NCI-H146 treated with DMSO at 0.1 percent for 48 hours (cell line): ENCODE data around the gene INTS13.
"Not testable (repeated sequence)": the region's sequence is repeated elsewhere in the genome, so short reads cannot be mapped to it uniquely, and the experiment has no call there.

Experiments
- DNase-seq: peaks from one replicate; lab custom pipeline; 2025; ENCODE audit not compliant: unreplicated experiment; lab: John Stamatoyannopoulos, UW

The INTS13 gene

GRCh38 chr12:26936559-26937442 lies 980 bp downstream of the INTS13 start:
- DNase-seq, result no peak

GRCh38 chr12:26935636-26936378 lies 2.0 kb downstream of the INTS13 start:
- no peak for DNase-seq

DNA sequence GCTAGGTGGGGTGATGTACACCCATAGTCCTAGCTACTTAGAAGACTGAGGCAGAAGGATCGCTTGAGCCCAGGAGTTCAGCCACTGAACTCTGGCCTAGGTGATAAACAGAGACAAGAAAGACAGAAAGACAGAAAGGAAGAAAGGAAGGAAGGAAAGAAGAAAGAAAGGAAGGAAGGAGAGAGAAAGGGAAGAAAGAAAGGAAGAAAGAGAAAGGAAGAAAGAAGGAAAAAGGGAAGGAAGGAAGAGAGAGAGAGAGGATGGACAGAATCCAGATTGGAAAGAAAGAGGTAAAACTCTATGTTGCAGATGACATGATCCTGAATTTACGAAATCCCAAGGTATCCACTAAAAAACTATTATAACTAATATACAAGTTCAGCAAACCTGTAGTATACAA lies 8.2 kb downstream of the INTS13 start:
- no peak for DNase-seq

- DNase-seq, result no peak
Measured at GRCh38 chr12:26928661-26929060, 9.1 kb downstream of the INTS13 start.

DNA sequence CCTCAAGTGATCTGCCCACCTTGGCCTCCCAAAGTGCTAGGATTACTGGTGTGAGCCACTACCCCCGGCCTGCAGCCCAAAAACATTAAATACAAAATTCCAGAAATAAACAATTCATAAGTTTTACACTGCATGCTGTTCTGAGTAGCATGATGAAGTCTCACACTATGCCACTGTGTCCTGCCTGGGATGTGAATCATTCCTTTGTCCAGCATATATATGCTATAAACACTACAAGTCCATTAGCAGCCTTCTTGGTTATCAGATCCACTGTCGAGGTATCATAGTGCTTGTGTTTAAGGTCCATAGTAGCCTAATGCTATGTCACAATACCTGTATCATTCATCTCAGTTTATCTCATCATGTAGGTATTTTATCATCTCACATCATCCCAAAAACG lies 15.9 kb downstream of the INTS13 start:
- no peak for DNase-seq

GRCh38 chr12:26919216-26919555 lies 18.6 kb downstream of the INTS13 start:
- DNase-seq, result no peak

- no peak for DNase-seq
Measured at GRCh38 chr12:26918321-26919215, 19.2 kb downstream of the INTS13 start.

DNA sequence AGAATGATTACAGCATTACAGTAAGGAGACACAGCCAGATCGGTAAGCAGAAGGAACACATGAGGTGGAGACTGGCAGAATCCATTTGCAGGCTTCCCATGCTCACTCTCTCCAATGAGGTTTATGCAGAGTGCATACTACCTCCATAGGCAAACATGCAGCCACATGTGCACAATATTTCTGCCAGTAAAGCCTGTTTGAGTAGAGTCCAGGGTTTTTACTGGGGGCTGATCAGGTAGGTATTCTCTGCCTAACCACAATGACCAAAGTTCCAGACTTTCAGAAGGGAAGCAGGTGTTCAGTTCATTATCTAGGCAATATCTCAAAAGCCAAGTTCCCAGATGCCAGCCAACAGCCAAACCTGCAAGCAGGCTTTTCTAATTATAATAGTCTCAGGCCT lies 31.1 kb downstream of the INTS13 start:
- DNase-seq, result no peak

DNA sequence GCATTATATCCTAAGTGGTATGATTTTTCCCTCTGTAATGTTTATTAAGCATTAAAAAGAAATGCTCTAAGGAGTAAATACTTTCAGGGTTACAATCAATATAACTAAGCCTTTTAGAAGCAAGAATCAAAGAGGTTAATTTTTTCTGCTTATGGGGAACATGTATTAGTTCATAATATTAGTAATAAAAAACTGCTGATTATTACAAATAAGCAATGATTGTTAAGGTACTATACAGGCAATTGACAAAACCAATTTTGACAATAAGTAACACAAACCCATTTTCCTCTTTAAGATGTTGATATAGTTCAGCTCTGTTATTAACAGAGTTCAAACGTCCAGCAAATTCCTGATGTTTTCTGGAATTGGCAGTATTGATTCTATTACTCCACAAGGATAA lies 31.8 kb downstream of the INTS13 start:
- DNase-seq, result no peak

DNA sequence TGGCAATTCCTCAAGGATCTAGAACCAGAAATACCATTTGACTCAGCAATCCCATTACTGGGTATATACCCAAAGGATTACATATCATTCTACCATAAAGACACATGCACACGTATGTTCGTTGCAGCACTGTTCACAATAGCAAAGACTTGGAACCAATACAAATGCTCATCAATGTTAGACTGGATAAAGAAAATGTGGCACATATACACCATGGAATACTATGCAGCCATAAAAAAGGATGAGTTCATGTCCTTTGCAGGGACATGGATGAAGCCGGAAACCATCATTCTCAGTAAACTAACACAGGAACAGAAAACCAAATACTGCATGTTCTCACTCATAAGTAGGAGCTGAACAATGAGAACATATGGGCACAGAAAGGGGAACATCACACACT lies 34.4 kb downstream of the INTS13 start:
- not testable (repeated sequence) for DNase-seq

DNA sequence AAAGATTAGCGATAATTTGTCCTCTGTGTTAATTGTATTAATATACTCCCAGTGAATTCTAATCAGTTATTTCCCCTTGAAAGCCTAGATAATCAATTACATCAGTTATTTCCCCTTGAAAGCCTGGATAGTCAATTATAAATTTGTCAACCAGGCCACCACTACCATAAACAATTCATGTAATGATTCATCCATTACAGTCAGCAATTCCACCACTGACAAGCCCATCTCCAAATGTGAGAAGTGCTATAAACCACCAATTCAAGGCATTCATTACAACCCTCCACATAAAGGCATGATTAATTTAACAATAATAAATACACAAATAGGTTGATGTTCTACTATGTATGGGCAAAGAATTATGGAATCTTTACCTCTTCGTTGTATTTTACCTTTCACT lies 40.9 kb downstream of the INTS13 start:
- DNase-seq, result no peak

- no peak for DNase-seq
Measured at GRCh38 chr12:26895672-26896071, 42.1 kb downstream of the INTS13 start.

GRCh38 chr12:26891704-26892103 lies 46.1 kb downstream of the INTS13 start:
- no peak for DNase-seq

- DNase-seq, result no peak
Measured at GRCh38 chr12:26890784-26891183, 47.0 kb downstream of the INTS13 start.

DNA sequence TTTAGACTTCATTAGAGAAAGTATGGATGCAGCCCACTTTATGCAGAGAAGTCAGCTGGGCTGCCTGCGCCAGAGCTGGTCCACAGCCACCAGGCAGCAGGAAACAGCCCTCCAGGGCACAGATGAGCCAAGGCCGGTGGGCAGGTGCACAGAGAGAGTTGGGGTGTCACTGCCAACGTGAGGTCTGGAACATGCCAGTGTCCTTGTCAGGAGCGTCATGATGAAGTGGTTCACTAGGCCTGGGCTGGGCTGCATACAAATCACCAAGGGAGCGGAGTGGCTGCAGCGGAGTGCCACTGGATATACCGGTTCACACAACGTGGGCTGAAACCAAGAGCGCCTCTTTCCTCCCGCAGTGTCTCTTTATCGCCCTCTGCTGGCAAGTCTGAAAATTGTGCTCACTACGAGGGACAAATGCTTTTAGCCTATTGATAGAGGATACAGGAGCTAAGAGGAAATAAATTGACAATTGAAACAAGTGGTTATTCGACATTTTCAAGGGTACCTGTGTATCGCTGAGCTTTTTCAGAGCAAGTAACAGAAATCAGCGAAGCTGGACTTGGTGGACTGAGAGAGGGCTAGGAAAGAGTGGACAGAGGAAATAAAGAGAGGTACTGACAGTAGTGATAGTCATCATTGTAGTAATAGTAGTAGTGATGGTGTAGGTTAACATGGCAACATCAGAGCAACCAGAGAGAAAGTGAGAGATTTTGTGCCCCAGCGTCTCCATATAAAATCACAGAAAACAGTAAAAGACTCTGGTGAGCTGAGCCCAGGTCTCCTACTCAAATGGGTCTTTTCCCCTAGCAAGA lies 52.8 kb downstream of the INTS13 start:
- DNase-seq, result peak; percentile 86

- DNase-seq, result no peak
Measured at GRCh38 chr12:26880625-26881024, 57.2 kb downstream of the INTS13 start.

GRCh38 chr12:26878661-26879119 lies 59.1 kb downstream of the INTS13 start:
- peak; percentile 45 for DNase-seq

- DNase-seq, result no peak
Measured at GRCh38 chr12:26874501-26875296, 63.1 kb downstream of the INTS13 start.

DNA sequence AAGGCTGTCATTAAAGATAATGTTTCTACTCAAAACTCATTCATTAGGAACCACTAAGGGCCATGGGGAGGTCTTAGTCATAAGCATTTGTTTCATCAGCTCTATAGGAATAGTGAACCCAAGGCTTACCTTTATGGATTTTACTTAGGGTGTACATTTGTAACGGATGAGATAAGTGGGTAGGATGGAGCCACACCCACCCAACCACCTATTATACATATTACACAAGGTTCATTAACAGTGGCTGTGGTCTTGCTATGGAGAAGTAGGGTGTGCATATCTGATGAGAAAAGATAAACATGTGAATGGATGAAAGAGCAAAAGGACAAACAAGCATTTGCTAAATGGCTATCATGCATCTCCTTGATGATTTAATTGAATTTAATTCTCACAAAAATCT lies 65.2 kb downstream of the INTS13 start:
- no peak for DNase-seq

DNA sequence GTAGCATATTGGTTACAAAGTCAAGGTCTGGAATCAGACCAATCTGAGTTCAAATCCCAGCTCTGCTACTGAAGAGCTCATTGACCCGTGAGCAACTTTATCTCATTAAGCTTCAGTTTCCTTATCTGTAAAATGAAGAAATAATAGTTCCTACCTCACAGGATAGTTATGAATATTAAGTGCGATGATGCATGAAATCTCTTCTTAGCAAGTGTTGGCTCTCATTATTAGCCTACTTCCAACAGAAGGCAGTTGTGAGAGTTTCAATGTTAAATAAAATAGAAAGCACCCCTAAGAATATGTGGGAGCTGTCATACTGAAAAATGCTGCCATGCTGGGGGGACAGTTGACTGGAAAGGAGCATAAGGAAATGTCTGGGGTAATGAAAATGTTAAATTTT lies 65.8 kb downstream of the INTS13 start:
- no peak for DNase-seq
